ENCODE measurements around the gene GOT2. TPM values are rescaled to one million over a fixed set of nuclear protein-coding genes. Genes with fewer than 3 reads are reported as not detected.
"Not testable (repeated sequence)": the region's sequence is repeated elsewhere in the genome, so short reads cannot be mapped to it uniquely, and the experiment has no call there.

The GOT2 gene
- total RNA-seq, 4 donors from 2014 or later = 135 to 253 (median 195) TPM

DNA sequence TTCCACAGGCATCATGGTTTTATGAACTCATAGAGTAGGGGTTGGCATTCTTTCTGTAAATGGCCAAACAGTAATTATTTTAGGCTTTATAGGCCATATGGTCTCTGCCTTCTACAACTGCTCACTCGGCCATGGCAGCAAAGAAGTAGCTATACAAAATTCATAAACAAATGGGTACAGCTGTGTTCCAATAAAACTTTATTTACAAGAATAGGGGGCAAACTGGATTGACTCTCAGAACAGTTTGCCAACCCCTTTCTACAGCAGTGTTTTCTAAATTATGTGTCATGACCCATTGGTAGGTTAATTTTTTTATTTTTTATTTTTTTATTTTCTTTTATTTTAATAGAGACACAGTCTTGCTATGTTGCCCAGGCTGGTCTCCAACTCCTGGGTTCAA is 20.4 kb downstream of the GOT2 start:
- in situ Hi-C loops (cut with MboI; ENCODE audit: low sequenced_read_pairs in 4 of 4) = no loop called here
- Histone ChIP-seq H3K36me3 (peaks cover 2 to 76% of the 10 kb centered on the region in 2 donors), H3K27me3 (no peaks in the 10 kb centered on the region), H3K27ac (no peak overlapping the region), H3K9me3 (no peaks in the 10 kb centered on the region), H3K4me1 (no peaks in the 10 kb centered on the region), H3K4me3 (no peak overlapping the region)
- intact Hi-C loops (cut with DNase I; ENCODE audit: low total_unique reads) = no loop called here
- DNase-seq = no peak
- ATAC-seq = no peak
- TF ChIP-seq, protein P1, sequence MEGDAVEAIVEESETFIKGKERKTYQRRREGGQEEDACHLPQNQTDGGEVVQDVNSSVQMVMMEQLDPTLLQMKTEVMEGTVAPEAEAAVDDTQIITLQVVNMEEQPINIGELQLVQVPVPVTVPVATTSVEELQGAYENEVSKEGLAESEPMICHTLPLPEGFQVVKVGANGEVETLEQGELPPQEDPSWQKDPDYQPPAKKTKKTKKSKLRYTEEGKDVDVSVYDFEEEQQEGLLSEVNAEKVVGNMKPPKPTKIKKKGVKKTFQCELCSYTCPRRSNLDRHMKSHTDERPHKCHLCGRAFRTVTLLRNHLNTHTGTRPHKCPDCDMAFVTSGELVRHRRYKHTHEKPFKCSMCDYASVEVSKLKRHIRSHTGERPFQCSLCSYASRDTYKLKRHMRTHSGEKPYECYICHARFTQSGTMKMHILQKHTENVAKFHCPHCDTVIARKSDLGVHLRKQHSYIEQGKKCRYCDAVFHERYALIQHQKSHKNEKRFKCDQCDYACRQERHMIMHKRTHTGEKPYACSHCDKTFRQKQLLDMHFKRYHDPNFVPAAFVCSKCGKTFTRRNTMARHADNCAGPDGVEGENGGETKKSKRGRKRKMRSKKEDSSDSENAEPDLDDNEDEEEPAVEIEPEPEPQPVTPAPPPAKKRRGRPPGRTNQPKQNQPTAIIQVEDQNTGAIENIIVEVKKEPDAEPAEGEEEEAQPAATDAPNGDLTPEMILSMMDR (IDR thresholded peaks at IDR 0.05 in 4 of 5, conservative IDR thresholded peaks at IDR 0.05 in 1 of 5) = no peak
- no peak for TF ChIP-seq POLR2A (IDR thresholded peaks at IDR 0.05)

GRCh38 chr16:58709333-58709732 is 24.8 kb downstream of the GOT2 start:
- Histone ChIP-seq H3K36me3 (peaks cover 0 to 57% of the 10 kb centered on the region in 2 donors), H3K4me1 (peaks cover 10 to 13% of the 10 kb centered on the region in 2 donors), H3K27ac (no peak overlapping the region), H3K4me3 (no peak overlapping the region), H3K27me3 (no peaks in the 10 kb centered on the region), H3K9me3 (no peaks in the 10 kb centered on the region)
- no peak for ATAC-seq
- TF ChIP-seq POLR2A (IDR thresholded peaks at IDR 0.05) = no peak
- DNase-seq = no peak
- in situ Hi-C loops (cut with MboI; ENCODE audit: low sequenced_read_pairs in 4 of 4) (no loop called here), intact Hi-C loops (cut with DNase I; ENCODE audit: low total_unique reads) (no loop called here)

DNA sequence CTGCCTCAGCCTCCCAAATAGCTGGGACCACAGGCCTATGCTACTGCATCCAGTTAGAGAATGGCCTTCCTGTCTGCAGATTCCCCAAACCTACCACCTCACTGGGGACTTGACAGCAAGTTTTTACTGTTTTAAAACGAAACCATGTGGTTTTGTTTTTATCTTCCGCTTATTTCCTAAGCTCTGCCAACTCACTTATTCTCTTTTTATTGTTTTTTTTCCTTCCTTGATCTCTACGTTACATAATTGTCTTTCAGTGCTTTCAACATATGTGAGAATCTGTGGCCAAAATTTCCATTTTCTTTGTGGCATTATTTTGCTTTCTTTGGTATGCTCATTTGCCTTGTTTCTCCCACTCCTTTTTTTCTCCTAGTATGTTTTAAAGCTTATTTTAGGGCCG is 35.0 kb downstream of the GOT2 start:
- Histone ChIP-seq H3K4me3 (no peak overlapping the region), H3K4me1 (no peaks in the 10 kb centered on the region), H3K27me3 (no peaks in the 10 kb centered on the region), H3K36me3 (no peaks in the 10 kb centered on the region), H3K27ac (no peak overlapping the region), H3K9me3 (no peaks in the 10 kb centered on the region)
- DNase-seq (no peak), ATAC-seq (no peak)
- intact Hi-C loops (cut with DNase I; ENCODE audit: low total_unique reads) = no loop called here
- in situ Hi-C loops (cut with MboI; ENCODE audit: low sequenced_read_pairs in 4 of 4) = no loop called here
- TF ChIP-seq, protein P1 (IDR thresholded peaks at IDR 0.05 in 4 of 5, conservative IDR thresholded peaks at IDR 0.05 in 1 of 5) = no peak
- TF ChIP-seq POLR2A (IDR thresholded peaks at IDR 0.05) = no peak

DNA sequence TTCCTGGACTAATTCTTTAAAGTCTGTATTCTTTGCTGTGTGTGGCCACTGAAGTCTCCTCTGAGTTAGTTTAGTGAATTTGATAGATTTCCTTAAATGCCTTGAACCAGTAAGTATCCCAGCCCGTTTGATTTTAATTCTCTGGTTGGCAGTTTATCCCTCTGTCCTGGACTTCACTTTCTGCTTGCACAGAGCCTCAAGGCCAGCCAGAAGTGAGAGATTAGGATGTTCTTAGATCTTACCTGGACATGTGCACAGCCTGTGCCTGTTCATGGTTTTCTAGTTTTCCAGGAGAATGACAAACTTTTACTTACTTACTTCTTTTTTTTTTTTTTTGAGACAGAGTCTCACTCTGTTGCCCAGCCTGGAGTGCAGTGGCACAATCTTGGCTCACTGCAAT is 38.7 kb downstream of the GOT2 start:
- TF ChIP-seq, protein P1 (IDR thresholded peaks at IDR 0.05 in 4 of 5, conservative IDR thresholded peaks at IDR 0.05 in 1 of 5) = no peak
- TF ChIP-seq POLR2A (IDR thresholded peaks at IDR 0.05) = no peak
- ATAC-seq (no peak), DNase-seq (no peak)
- intact Hi-C loops (cut with DNase I; ENCODE audit: low total_unique reads) = no loop called here
- Histone ChIP-seq H3K4me3 (no peak overlapping the region), H3K27me3 (no peaks in the 10 kb centered on the region), H3K4me1 (no peaks in the 10 kb centered on the region), H3K36me3 (no peaks in the 10 kb centered on the region), H3K27ac (no peak overlapping the region), H3K9me3 (no peaks in the 10 kb centered on the region)
- in situ Hi-C loops (cut with MboI; ENCODE audit: low sequenced_read_pairs in 4 of 4) = no loop called here

- Histone ChIP-seq H3K9me3 (no peaks in the 10 kb centered on the region), H3K4me3 (no peak overlapping the region), H3K36me3 (no peaks in the 10 kb centered on the region), H3K27ac (no peak overlapping the region), H3K4me1 (no peaks in the 10 kb centered on the region), H3K27me3 (no peaks in the 10 kb centered on the region)
- ATAC-seq (no peak), DNase-seq (no peak)
- intact Hi-C loops (cut with DNase I; ENCODE audit: low total_unique reads) = no loop called here
- TF ChIP-seq POLR2A (IDR thresholded peaks at IDR 0.05) = no peak
- TF ChIP-seq, protein P1 (IDR thresholded peaks at IDR 0.05 in 4 of 5, conservative IDR thresholded peaks at IDR 0.05 in 1 of 5) = no peak
- in situ Hi-C loops (cut with MboI; ENCODE audit: low sequenced_read_pairs in 4 of 4) = no loop called here
These were observed 41.7 kb downstream of the GOT2 start for GRCh38 chr16:58692450-58692849.

DNA sequence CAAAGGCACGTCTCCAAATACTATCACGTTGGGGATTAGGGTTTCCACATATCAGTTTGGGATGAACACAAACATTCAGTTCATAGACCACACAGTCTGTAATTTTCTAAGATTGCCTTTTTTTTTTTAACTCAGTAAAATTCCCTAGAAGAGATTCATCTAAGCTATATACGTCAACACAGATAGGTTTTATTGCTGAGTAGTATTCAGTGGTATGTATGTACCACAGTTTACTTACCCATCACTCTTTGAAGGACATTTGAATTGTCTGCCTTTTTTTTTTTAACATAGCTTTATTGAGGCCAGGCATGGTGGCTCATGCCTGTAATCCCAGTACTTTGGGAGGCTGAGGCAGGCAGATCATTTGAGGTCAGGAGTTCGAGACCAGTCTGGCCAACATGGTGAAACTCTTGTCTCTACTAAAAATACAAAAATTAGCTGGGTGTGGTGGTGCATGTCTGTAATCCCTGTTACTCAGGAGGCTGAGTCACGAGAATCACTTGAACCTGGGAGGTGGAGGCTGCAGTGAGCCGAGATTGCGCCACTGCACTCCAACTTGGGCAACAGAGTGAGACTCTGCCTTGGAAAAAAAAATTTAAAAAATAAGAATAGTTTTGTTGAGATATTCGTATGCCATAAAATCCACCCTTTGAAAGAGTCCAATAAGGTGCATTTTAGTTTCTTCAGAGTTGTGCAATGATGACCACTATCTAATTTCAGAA is 47.0 kb downstream of the GOT2 start:
- H3K27me3 ChIP-seq; H3K27ac ChIP-seq; ATAC-seq; H3K9me3 ChIP-seq; H3K4me3 ChIP-seq; H3K36me3 ChIP-seq; intact Hi-C loops (cut with DNase I; ENCODE audit: low total_unique reads); DNase-seq: not testable (repeated sequence)
- peaks cover 15 to 20% of the 10 kb centered on the region in 2 donors for H3K4me1 ChIP-seq
- in situ Hi-C loops (cut with MboI; ENCODE audit: low sequenced_read_pairs in 4 of 4) = loop anchor here in 1 of 4 donors (10.0 kb wide), 1 partner anchor 68 kb away; no protein-coding TSS in a partner anchor

All from gastrocnemius medialis (tissue), 4 donors.